A549 treated with Mapracorat at 1 μM for 4 hours (cell line): ENCODE results near the gene OLAH. TPM values are rescaled to one million over a fixed set of nuclear protein-coding genes. Genes with fewer than 3 reads are reported as not detected.

Experiments used
- total RNA-seq: library from RNA; stranded (reverse); fragments of 200-300 nt; extraction: Qiagen RNA extraction; gene quantifications from 5 replicates; pipeline ENCODE4 v1.2.3, GENCODE V29; 2022

OLAH gene
- 0.39 to 1.0 TPM (median 0.51 TPM) in 5 replicates for total RNA-seq

GRCh38 chr10:15043674-15044073, at the start of gene OLAH:
TSS of gene OLAH (plus strand) at chr10:15043943. CDS start at chr10:15047289, 3,346 bp downstream.

GRCh38 chr10:15088428-15089261, 44.9 kb downstream of the OLAH start, which contains the start of gene ACBD7:
TSS of gene ACBD7 (minus strand) at chr10:15088776. CDS start at chr10:15088728, 48 bp downstream.

GRCh38 chr10:15097011-15097812, 53.5 kb downstream of the OLAH start, which contains the start of gene RPP38:
TSS of gene RPP38 (plus strand) at chr10:15097355. CDS start at chr10:15103315, 5,960 bp downstream.

Other genes starting within 250 kb of the OLAH start
- gene CDNF, start 205.9 kb upstream of the OLAH start, total RNA-seq = 1.1 to 1.4 TPM (median 1.3 TPM) in 5 replicates
- 40.5 to 44.0 TPM (median 43.1 TPM) in 5 replicates for gene HSPA14, start 205.6 kb upstream of the OLAH start, total RNA-seq
- gene MSANTD7, start 205.6 kb upstream of the OLAH start, total RNA-seq = 10.8 to 12.2 TPM (median 11.4 TPM) in 5 replicates
- gene SUV39H2, start 165.1 kb upstream of the OLAH start, total RNA-seq = 17.0 to 21.4 TPM (median 19.0 TPM) in 5 replicates
- gene DCLRE1C, start 89.8 kb upstream of the OLAH start, total RNA-seq = 3.7 to 8.1 TPM (median 5.3 TPM) in 5 replicates
- 0.48 to 1.2 TPM (median 0.80 TPM) in 5 replicates for gene MEIG1, start 84.6 kb upstream of the OLAH start, total RNA-seq
- 0.81 to 1.3 TPM (median 0.95 TPM) in 5 replicates for gene ACBD7, start 44.8 kb downstream of the OLAH start, total RNA-seq
- 32.8 to 36.5 TPM (median 35.0 TPM) in 5 replicates for gene RPP38, start 53.4 kb downstream of the OLAH start, total RNA-seq
- 21.2 to 26.3 TPM (median 22.7 TPM) in 5 replicates for gene NMT2, start 124.8 kb downstream of the OLAH start, total RNA-seq